GM10248 (cell line): ENCODE results near the gene ZBTB4.

ENCODE experiments used
- CTCF ChIA-PET: fragments of 300-600 bp; sonication (Branson Sonifier 250); formaldehyde crosslinking; extraction: SDS; loops from one replicate; lab custom pipeline; 2021; ENCODE audit warnings: antibody characterized with exemption; lab: Yijun Ruan, JAX
- POLR2A ChIA-PET: fragments of 350-650 bp; sonication (Branson Sonifier 250); formaldehyde crosslinking; extraction: SDS; loops from one replicate; lab custom pipeline; 2020; ENCODE audit warnings: antibody characterized with exemption; lab: Yijun Ruan, JAX
- DNase-seq: peaks from one replicate; pipeline ENCODE4 v3.0.0; 2012; ENCODE audit errors: extremely low spot score
- CTCF ChIP-seq: IDR thresholded peaks from 2 replicates; pipeline ENCODE4 v1.5.1; 2012; ENCODE audit warnings: mild to moderate bottlenecking, low read depth; ENCODE audit errors: extremely low read depth, missing control alignments, control extremely low read depth

ZBTB4 gene

GRCh38 chr17:7426896-7427489 lies 52.4 kb downstream of the ZBTB4 start:
- no peak for TF ChIP-seq CTCF
- no peak for DNase-seq
- CTCF ChIA-PET: interaction anchor here (0.6 to 4.1 kb wide), 4 partner anchors 9 to 71 kb away, joined by 3 to 19 read pairs (median 3); partner anchors contain the start of genes TMEM102 and TMEM95
- POLR2A ChIA-PET: no interaction called here

GRCh38 chr17:7426203-7426863 lies 53.1 kb downstream of the ZBTB4 start:
- CTCF ChIA-PET: interaction anchor here (1.5 to 4.1 kb wide), 2 partner anchors 10 to 15 kb away, joined by 3 to 19 read pairs; partner anchors contain the start of gene TMEM102
- POLR2A ChIA-PET: no interaction called here
- TF ChIP-seq CTCF: no peak
- no peak for DNase-seq

GRCh38 chr17:7425756-7426155 lies 53.7 kb downstream of the ZBTB4 start:
- TF ChIP-seq CTCF: no peak
- POLR2A ChIA-PET: interaction anchor here (0.6 to 1.1 kb wide), 2 partner anchors 58 to 235 kb away, joined by 4 read pairs; partner anchors contain the start of gene POLR2A
- CTCF ChIA-PET: interaction anchor here (1.1 to 4.1 kb wide), 4 partner anchors 10 to 135 kb away, joined by 3 to 19 read pairs (median 4); partner anchors contain the start of genes FGF11 and TMEM102
- no peak for DNase-seq

GRCh38 chr17:7425316-7425715 lies 54.1 kb downstream of the ZBTB4 start, which contains the start of gene SPEM2:
SPEM2 (plus strand) TSS chr17:7425616; CDS start chr17:7425689, 73 bp downstream.
- ChIA-PET POLR2A (interaction anchor here (0.6 to 1.1 kb wide), 2 partner anchors 59 to 236 kb away, joined by 4 read pairs; partner anchors contain the start of gene POLR2A), CTCF (interaction anchor here (1.1 to 4.1 kb wide), 4 partner anchors 11 to 135 kb away, joined by 3 to 19 read pairs (median 4); partner anchors contain the start of genes FGF11 and TMEM102)
- DNase-seq: no peak
- no peak for TF ChIP-seq CTCF

- TF ChIP-seq CTCF: no peak
- DNase-seq: no peak
- POLR2A ChIA-PET: no interaction called here
- CTCF ChIA-PET: no interaction called here
These were observed 55.8 kb downstream of the ZBTB4 start for GRCh38 chr17:7423679-7424078.

GRCh38 chr17:7421186-7421585 lies 58.2 kb downstream of the ZBTB4 start:
- ChIA-PET POLR2A (interaction anchor here (0.7 kb wide), 1 partner anchor 23 kb away, joined by 3 read pairs; no protein-coding TSS in a partner anchor), CTCF (interaction anchor here (1.3 to 1.4 kb wide), 3 partner anchors 11 to 20 kb away, joined by 3 read pairs; no protein-coding TSS in a partner anchor)
- no peak for DNase-seq
- no peak for TF ChIP-seq CTCF
